HG03439 (cell line): ENCODE data around the gene WFS1.

ENCODE experiments used
- ATAC-seq: cut with Tn5 transposase; IDR thresholded peaks from one replicate; pipeline ENCODE4 v1.9.1; 2021; ENCODE audit warnings: mild to moderate bottlenecking, moderate library complexity; ENCODE audit not compliant: unreplicated experiment

The WFS1 gene

DNA sequence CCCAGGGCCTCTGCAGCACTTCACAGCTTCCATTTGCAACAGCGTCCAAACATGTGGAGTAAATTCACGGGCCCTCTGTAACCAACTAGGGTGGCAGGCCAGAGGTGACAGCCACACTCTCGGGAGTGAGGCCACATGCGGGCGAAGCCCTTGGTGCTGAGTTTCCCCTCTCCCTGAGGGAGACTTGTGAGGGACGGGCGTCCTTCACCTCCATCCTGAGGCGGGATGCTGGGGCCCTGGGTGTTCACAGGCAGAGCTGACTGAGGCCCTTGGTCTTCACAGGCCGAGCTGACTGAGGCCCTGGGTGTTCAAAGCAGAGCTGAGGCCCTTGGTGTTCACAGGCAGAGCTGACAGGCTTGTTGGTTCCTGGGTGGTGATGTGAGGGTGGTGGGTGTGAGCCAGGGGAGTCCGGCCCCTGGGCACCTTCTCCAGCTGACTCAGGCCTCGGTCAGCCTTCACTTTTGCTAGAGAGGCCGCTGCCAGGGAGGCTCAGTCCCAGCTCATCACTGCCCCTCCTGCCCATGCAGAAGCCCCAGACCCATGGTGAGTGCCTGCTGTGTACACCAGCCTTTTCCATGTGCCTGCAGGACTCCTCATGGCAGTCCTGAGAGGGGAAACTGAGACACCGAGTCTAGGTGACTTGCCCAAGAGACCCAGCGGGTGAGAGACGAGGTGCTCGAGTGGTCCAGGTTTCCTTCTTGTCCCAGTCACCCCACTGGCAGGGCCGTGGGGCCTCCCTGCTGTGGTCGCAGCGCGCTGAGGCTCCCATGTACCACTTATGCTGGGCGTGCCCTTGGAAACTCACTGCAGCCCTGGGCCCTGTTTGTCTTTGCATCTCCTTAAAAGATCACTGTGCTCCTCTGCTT is 8.5 kb downstream of the WFS1 start:
- ATAC-seq: no peak

DNA sequence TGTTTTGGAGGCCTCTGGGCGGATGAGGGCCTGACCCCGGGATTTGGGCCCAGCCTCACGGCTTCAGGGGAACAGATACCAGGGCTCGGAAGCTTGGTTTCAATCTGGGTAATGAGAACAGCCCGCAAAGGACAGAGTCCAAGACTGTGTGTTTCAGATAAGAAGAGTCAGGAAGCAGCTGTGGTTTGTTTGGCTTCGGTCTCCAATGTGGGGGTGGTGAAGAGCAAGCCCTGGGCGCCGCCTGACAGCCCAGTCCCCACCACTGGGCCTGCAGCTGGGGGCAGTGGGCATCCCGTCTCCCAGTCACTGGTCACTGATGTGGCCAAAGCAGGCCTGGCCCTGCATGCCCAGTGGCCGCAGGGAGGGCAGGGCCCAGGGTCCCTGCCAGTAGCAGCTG is 9.1 kb downstream of the WFS1 start:
- peak; percentile 47 for ATAC-seq

DNA sequence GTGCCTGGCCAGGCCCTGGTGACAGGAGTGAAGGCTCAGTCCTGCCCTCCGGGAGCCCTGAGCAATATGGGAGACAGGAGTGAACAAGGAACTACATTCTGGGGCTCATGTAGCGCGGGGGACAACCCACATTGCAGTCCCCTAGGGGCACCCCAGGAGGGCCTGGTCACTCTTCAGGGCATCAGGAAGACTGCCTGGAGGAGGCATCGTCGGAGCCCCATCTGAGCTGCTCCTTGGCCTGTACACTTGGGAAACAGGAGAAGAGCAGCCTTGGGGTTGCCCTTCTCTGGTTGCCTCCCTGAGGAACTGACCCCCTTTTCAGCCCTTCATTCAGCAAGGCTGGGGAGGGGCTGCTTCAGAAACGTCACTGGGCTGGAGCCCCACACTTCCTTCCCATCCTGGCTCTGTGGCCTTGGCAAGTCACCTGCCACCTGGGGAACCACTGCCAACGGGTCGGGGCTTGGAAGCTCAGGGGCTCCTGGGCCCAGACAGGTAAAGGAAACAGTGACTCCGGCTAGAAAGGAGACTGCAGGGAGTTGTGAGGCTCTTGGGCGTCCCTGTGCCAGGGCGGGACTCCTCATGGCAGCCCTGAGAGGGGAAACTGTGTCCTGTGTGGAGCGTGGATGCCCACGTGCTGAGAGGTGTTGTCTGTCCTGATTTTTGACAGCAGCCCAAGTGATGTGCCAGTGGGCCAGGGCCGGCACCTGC is 10.1 kb downstream of the WFS1 start:
- ATAC-seq: no peak

DNA sequence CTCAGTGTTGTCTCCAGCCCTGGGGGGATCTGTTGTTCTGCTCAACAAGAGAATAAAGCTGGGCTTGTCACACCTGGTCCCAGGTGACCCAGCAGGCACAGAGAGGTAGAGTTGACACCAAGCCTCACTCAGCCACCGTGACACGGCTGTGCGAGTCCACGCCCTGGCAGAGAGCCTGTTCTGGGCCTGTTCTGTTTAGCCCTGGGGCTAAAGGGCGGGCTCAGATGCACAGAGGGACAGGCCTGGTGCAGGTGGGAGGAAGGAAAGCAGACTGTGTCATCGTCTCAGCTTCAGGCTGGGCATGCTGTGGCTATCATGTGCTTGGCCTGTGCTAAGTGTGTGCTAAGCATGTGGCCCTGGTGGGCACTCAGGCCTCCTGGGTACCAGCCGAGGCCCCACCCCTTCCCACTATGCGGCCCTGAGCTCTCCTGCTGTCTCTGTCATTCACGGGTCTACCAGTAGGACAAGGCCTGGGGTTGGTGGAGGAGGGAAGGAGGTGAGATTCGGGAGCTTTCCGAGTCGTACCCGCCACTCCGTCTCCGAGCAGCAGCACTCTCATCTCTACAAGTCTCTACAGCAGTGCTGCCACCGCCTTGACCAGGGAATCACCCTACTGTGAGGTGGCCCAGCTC is 10.8 kb downstream of the WFS1 start:
- no peak for ATAC-seq

DNA sequence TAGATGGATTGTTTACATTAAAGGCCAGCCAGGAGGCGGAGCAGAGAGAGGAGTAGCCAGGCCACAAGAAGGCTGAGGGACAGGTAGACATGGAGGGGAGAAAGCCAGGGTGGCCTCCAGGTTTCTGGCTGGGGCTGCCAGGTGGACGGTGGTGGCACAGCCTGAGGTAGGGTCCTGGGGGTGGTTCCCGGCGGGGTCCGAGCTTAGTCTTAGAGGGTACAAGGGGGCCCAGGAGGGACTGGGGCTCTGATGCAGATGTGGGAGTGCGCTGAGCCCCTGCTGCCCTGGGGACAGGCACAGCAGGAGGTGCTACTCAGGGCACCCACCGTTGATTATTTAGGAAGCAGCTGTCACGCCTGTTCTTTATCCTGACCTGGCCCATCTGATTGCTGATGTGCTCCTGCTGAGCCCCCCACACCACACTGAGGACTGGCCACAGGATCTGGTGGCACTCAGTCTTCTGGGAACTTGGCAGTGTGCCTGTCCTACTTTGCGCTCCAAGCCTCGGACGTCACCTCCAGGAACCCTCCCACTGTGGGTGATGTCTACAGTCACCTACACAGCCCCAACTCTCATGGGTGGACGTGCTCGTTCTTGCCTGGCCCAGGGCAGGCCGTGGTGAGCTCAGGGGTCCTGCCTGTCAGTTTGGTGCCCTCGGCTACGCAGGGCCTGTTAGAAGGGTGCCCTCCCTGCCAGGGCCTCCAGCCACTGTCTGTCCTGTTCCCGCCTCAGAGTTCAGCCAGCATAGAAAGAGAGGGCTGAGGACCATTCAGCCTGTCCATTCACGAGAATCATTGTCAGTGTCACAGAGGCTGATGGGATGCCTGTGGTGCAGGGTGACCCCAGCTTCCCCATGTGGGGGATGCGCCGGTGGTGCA is 12.0 kb downstream of the WFS1 start:
- ATAC-seq: no peak

DNA sequence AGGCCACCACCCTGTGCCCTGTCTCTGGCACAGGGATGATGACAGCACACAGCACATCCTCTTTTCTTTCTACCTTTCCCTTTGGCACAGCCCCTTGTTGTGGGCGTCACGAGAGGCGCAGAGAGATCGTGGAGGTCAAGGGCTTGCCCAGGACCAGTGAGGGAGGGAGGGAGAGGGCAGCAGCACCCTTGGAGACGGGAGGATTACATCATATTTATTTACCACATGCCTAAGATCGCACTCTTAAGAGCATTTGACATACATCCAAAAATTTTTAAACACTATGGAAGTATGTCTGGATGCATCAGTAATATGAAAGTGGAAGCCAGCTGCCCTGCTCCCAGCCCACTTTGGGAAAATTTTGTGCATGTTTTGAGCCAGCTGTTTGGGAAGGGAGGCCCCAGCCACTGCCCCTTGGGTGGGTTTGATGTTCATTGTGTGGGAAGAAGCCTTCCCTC is 12.7 kb downstream of the WFS1 start:
- no peak for ATAC-seq

DNA sequence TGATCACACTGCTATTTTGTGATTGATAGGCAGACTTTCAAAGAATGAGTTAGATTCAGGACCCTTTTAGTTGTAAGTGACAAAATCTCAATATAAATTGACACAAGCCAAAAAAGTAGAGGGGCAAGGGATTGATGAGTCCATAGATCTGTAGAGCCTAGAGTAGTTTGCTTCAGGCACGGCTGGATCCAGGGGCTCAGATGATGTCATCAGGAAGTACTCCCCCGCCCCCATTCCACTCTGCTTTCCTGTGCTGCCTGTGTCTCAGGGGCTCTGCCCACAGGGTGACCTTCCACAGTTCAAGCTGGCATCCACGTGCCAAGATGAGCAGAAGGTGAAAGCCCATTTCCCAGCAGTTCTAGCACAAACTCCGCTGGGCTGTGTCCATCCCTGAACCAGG is 13.6 kb downstream of the WFS1 start:
- no peak for ATAC-seq

DNA sequence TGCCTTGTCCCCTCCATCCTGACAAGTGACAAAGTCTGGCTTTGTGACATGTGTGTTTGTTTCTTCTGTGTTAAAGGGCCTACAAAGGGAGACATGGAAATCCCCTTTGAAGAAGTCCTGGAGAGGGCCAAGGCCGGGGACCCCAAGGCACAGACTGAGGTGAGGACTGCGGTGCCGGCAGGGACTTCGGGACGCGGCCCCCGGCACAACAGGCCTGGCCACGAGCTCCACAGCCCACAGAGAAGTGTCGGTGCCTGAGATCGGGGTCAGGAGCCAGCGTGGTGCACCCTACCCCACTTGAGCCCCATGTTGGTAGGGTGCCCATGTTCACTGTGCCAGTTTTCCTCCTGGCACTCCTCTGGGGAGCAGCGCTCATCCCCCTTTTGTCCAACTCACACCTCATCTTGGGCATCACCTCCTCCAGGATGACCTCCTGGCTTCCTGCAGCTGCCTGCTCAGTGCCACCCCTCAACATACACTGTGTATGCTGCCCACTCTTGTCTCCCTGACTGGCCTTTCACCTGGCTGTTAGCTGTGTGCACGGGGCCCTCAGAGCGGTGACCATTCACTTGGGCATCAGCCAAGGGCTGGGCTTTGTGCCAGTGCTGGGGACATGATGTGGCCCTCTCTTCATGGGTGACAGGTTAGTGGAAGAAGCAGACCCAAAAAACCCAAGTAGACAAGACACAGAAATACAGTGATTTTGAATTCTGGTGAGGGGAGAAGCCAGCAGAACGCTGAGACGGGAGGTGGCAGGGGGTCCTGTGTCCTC is 17.6 kb downstream of the WFS1 start:
- ATAC-seq: no peak

DNA sequence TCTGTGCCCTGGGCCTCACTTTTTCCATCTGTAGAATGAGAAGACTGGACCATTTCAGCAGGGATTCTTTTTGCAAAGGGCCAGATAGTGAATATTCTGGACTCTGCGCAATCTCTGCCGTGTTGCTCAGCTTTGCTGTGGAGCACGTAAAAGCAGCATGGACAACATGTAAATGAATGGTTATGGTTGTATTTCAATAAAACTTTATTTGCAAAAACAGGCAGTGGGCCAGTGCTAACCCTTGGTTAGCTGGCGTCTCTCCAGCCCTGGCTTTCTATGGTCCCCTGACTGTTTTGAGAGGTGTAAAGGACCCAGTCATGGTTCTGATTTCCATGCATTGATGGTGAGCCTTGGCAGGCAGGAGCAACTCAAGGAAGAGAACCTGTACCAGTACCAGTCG is 18.7 kb downstream of the WFS1 start:
- no peak for ATAC-seq

DNA sequence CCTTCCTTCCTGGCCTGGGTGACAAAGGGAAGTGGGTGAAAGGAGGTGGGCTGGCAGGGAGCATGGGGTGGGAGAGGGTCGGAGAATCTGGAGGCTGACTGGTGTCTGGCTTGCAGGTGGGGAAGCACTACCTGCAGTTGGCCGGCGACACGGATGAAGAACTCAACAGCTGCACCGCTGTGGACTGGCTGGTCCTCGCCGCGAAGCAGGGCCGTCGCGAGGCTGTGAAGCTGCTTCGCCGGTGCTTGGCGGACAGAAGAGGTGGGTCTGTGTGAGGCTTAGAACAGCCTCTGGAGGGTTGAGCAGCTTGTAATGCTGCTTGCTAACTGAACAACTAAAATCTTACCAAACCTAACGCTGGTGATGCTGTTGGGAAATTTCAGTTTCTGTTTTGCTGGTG is 19.2 kb downstream of the WFS1 start:
- ATAC-seq: no peak

DNA sequence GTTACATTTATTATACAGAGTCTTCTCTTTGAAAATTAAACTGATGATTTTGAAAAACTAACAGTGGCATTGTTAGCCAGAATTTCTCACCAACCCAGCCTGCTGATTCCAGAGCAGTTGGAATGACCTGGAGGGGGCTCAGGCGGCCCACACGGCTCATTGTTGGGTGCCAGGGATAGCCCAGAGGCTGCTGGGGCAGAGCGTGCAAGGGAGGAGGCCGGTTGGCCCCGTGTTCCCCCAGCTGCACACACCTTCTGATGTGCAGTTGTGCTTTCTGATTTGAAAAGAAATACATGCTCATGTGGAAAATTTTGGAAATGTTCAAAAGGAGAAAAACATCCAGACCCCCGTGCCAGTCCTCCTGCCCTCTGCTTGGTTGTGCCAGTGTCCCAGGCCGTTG is 20.6 kb downstream of the WFS1 start:
- ATAC-seq: no peak

DNA sequence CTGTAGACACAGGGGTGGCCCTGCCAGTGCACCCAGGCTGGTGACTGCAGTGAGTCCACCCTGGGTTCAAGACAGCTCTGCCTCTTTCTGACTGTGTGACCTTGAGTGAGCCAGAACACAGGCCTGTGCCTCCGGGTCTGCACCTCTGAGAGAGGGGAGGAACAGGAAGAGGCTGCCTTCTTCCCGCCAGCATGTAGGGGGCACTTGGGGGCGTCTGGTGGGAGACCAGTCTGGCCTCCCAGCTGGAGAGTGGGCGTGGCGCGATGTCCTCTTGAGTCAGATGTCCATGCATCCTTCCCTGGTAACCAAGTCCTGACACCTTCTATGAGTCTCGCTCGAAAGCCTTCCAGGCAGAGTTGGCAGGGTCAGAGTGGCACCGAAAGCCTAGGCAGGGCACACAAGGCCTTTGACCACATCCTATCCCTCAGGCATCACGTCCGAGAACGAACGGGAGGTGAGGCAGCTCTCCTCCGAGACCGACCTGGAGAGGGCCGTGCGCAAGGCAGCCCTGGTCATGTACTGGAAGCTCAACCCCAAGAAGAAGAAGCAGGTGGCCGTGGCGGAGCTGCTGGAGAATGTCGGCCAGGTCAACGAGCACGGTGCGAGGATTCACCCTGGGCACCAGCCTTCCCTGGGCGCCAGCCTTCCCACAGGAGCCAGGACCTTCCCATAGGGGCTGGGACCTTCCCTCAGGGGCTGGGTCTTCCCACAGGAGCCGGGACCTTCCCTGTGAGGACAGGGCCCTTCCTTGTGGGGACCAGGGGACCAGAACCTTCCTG is 21.3 kb downstream of the WFS1 start:
- ATAC-seq: no peak

DNA sequence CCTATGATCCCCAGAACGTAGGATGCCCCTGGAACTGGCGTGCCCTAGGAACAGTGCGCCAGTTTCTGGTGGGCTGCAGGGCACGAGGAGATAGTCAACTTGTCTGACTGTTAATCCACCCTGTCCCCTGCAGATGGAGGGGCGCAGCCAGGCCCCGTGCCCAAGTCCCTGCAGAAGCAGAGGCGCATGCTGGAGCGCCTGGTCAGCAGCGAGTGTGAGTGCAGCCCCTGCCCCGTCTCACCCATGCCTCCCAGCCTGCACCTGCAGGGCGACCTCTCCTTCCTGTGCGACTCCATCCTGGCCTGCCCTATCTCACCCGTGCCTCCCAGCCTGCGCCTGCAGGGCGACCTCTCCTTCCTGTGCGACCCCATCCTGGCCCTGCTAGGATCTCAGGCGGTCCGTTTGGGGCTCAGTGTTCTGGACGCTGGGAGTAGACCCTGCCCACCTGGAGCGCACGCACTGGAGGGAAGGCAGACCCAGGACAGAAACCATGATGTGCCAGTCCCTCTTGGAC is 22.2 kb downstream of the WFS1 start:
- ATAC-seq: no peak

DNA sequence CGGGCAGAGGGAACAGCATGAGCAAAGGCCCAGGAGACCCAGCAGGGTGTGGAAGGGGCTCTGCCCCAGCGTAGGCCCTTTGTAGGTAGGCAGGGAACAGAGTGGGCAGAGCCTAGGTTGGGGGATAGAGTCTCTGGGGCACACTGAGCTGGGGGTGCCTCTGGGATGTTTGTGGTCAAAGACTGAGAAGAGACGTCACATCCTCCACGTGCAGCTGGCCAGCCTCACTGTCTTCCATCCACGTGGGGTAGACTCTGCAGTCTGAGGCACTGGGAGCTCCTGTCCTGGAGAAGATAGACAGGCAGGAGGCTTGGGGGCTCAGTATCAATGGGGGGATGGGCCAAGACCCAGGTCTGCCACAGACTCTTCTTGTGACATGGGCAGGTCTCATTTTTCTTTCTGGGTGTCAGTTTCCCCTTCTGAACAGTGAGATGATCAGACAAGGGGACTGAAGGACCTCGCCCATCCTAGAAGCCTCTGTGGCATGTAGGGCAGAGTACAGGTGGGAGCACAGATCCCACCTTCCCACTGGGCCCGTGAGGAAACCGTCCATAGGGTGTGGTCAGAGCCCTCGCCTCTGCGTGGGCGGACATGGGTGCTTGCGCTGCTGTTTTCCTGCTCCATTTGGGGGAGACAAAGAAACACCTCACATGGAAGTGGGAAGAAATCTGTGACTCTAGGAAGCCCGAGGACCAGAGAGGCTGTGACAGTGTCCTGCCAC is 22.9 kb downstream of the WFS1 start:
- ATAC-seq: no peak

DNA sequence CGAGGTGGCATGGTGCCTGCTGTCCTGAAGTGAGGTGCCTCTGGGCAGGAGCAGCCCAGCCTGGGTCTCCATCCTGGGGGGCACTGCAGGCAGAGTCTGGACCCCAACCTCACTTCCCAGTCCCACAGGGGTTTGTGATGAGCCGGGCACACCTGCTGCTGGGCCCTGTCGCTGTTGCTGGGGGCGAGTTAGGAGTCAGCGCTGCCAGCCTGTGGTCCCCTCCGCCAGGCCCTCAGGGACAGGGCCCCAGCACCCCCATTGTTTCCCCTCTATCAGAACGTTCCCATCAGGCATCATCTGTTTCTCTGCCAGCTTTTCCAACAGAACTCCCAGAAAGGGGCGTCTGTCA is 23.4 kb downstream of the WFS1 start:
- ATAC-seq: no peak

DNA sequence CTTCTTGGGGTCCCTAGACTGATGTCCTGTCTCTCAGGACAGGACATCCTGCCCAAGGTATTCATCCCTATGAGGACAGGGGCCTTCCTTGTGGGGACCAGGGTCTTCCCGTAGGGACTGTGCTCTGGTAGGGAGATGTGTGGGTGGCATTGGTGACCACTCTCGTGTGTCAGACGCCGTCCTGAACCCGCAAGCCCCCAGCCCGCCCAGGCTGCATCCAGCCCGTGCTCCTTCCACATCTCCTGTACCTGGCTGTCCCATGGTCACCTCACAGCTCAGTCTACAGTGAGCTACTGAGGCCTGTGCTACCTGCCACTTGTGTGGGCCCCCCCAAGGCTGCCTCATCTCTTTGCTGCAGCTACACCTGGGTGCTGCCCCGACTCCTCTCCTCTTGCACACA is 24.0 kb downstream of the WFS1 start:
- no peak for ATAC-seq

DNA sequence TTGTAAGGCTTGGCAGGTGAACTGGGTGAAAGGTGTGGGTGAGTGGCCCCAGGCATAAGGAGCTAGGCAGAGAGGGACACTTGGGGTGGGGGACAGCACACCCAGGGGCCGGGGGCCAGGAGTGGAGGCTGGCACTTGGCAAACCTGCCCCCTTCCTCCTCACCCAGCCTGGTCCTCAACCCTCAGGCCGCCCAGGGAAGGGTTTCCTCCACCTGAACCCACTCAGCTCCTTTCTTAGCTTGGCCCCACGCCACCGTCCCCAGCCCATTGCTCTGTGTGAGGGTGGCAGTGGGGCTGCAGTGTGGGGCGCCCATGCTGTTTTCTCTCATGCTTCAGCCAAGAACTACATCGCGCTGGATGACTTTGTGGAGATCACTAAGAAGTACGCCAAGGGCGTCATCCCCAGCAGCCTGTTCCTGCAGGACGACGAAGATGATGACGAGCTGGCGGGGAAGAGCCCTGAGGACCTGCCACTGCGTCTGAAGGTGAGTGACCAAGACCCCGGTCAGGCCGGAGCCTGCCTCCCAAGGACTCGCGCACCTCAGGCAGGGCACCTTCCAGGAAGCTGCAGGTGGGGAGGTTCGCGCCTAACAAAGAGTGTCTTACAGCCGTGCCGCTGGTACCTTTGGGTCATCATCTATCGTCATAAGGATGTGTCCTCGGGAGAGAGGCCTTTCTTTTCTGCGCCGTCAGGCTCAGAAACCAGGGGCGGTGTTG is 25.2 kb downstream of the WFS1 start:
- ATAC-seq: no peak

DNA sequence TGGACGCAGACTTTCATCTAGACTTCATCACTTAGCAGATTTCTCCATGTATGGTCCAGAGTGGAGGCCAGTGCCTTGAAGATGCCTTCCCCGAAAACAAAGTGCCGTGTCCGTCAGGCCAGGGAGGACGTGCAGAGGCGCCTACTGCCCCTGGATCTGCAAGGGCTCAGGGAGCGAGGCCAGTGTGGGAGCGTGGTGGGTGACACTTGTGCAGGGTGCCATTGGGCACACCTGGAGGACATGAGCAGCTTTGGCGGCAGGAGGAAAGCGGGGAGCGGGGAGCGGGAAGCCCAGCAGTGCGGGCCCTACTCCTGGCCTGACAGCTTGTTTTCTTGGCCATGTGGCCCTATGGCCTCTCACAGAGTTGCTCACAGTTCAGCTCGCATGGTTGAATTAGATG is 25.8 kb downstream of the WFS1 start:
- no peak for ATAC-seq
